Cardiac fibroblast (primary cell): ENCODE measurements around the gene CANT1.

ENCODE experiments used
- DNase-seq, 2 donors: peaks; one replicate each; pipeline versions ENCODE4 v3.0.0 to v3.0.0-alpha.2; 2010; ENCODE audit warnings: low read depth in 2 of 2
- H3K4me3 ChIP-seq, 2 donors: replicated peaks in 1 of 2; 1 replicate in 1 of 2; 2 replicates in 1 of 2; pipeline ENCODE4 v1.5.1; 2011; ENCODE audit warnings: low read depth in 2 of 2, low read length in 2 of 2, mild to moderate bottlenecking in 2 of 2, moderate library complexity in 1 of 2
- CTCF ChIP-seq: IDR thresholded peaks from one replicate; pipeline ENCODE4 v1.5.1; 2011; ENCODE audit warnings: low read depth, mild to moderate bottlenecking, low read length, inconsistent platforms

Gene CANT1

GRCh38 chr17:78998311-78999055, 11.1 kb downstream of the CANT1 start:
- DNase-seq: peak; percentile 18 to 27
- no peak for TF ChIP-seq CTCF
- no peak overlapping the region for H3K4me3 ChIP-seq

DNA sequence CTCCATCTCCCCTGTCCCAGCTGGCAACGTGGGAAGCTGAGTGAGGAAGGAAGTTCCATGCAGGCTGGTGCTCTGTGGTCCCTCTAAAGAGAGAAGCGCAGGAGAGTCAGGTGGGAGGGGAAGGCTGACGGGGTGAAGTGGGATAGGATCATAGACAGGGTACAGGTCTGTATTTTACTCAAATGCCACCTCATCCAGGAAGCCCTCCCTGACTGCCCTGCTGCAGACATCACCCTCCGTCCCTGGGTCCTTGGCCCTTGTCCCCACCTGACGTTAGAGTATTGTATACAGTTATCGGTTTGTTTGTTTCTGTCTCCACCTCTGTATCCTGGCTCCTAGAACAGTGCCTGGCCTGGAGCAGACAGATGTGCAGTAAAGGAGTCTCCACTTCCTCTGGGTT, 11.7 kb downstream of the CANT1 start:
- DNase-seq: no peak
- no peak for TF ChIP-seq CTCF
- H3K4me3 ChIP-seq: no peak overlapping the region

DNA sequence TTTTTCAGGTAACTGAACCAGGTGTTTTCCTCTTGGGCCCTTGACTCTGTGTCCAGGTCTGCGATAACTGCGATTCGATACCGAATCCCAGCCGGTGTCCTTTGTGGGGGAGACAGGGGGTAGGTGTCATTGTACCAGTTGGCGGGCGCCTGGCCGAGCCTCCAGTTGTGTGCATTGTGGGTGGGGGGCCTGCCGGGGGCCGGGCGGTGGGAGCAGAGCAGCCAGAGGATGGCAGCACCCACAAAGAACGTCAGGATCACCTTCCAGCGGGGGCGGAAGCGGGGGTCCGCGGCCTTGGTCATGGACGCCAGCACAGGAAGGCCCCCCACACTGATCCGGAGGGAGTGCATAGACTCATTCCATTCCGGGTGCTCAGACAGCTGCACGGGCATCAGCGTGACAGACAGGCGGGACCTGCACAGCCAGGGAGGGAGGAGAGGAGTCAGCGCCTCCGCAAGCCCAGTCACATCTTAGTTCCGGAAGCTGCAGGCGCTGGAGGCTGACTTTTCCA, 12.3 kb downstream of the CANT1 start:
- TF ChIP-seq CTCF: no peak
- no peak for DNase-seq
- no peak overlapping the region for H3K4me3 ChIP-seq

DNA sequence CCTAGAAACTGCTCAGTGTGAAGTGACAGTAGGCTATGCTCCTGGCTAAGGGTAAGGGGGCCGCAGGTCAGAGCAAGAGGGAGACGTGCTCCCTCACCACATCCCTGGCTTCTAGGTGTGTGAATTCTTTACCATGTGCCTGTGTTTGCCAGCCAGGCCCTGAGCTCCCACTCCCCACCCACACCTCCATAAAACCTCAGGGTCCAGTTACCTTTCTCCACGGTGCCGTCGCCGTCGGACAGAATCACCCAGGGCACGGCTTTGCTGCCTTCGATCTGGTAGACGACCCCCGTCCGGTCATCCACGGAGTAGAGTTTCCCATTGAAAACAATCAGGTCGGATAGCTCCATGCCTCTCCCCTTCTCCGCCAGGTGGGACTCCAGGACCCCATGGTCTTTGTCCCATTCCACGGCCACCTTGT, 12.8 kb downstream of the CANT1 start:
- TF ChIP-seq CTCF: no peak
- H3K4me3 ChIP-seq: no peak overlapping the region
- no peak for DNase-seq

GRCh38 chr17:78995761-78996451, 13.7 kb downstream of the CANT1 start:
- no peak for TF ChIP-seq CTCF
- no peak for DNase-seq
- no peak overlapping the region for H3K4me3 ChIP-seq

GRCh38 chr17:78995022-78995760, 14.4 kb downstream of the CANT1 start:
- H3K4me3 ChIP-seq: no peak overlapping the region
- no peak for DNase-seq
- no peak for TF ChIP-seq CTCF
